Measurements from ENCODE around the gene HIPK4. TPM values are rescaled to one million over a fixed set of nuclear protein-coding genes. Genes with fewer than 3 reads are reported as not detected.

HIPK4 gene
- total and polyA plus RNA-seq, 2 experiments from 2014 or later, result 0.21 to 0.52 TPM

- TF ChIP-seq REST (IDR thresholded peaks at IDR 0.05; ENCODE audit: unreplicated experiment) (no peak), JUNB (IDR thresholded peaks at IDR 0.05; ENCODE audit: unreplicated experiment) (no peak), EZH2phosphoT487 (IDR thresholded peaks at IDR 0.05; ENCODE audit: unreplicated experiment) (no peak), POLR2AphosphoS5 (IDR thresholded peaks at IDR 0.05; ENCODE audit: low read depth) (no peak), ZNF114 (CRISPR knock-in tag; IDR thresholded peaks at IDR 0.05) (no peak), ZNF331 (CRISPR knock-in tag; IDR thresholded peaks at IDR 0.05; ENCODE audit: low read depth) (no peak), NANOG (IDR thresholded peaks at IDR 0.05; ENCODE audit: borderline replicate concordance) (no peak), ETS1 (IDR thresholded peaks at IDR 0.05) (no peak), CTCF (conservative IDR thresholded peaks at IDR 0.05; ENCODE audit: low read depth in 2 of 2) (no peak)
Observed at GRCh38 chr19:40393894-40394815, 4.2 kb upstream of the HIPK4 start (continued).

GRCh38 chr19:40392894-40393517, 3.0 kb upstream of the HIPK4 start:
- ATAC-seq (peak; percentile 43), DNase-seq (ENCODE audit: low spot score) (no peak)
- Histone ChIP-seq H3K27ac (ENCODE audit: low read depth) (no peak overlapping the region), H3K36me3 (ENCODE audit: insufficient read depth) (no peaks in the 10 kb centered on the region), H3K79me2 (replicated peaks; ENCODE audit: insufficient read depth) (no peaks in the 10 kb centered on the region), H3K4me3 (no peak overlapping the region), H3K9me2 (ENCODE audit: insufficient read depth) (no peaks in the 10 kb centered on the region), H3K4me1 (ENCODE audit: insufficient read depth) (no peaks in the 10 kb centered on the region; the same call in 1 of the 2 replicates), H4K20me1 (replicated peaks; ENCODE audit: insufficient read depth) (no peaks in the 10 kb centered on the region), H2AFZ (no peak overlapping the region), H3F3A (replicated peaks; ENCODE audit: low read depth) (no peaks in the 10 kb centered on the region), H3K27me3 (ENCODE audit: insufficient read depth) (peaks cover 4% of the 10 kb centered on the region; the same call in 1 of the 2 replicates), H3K4me2 (no peak overlapping the region)
- H3K9me3 Mint-ChIP-seq, result no peaks in the 10 kb centered on the region; the same call in 2 of the 3 replicates
- no peak overlapping the region for H3K27ac Mint-ChIP-seq
- peaks cover 12% of the 10 kb centered on the region for H3K4me1 Mint-ChIP-seq
- no peaks in the 10 kb centered on the region for H3K36me3 Mint-ChIP-seq (ENCODE audit: low read depth)
- H3K27me3 Mint-ChIP-seq (ENCODE audit: insufficient read depth, low read depth, poor library complexity), result peaks cover 17% of the 10 kb centered on the region
- no peak overlapping the region; the same call in 2 of the 3 replicates for H3K4me3 Mint-ChIP-seq
- TF ChIP-seq CTCF (conservative IDR thresholded peaks at IDR 0.05; ENCODE audit: low read depth in 2 of 2), result peak; percentile 12 to 43; a peak in 2 of 4 replicates
